ENCODE measurements around the gene PLPP6.

- TF ChIP-seq, protein P1, sequence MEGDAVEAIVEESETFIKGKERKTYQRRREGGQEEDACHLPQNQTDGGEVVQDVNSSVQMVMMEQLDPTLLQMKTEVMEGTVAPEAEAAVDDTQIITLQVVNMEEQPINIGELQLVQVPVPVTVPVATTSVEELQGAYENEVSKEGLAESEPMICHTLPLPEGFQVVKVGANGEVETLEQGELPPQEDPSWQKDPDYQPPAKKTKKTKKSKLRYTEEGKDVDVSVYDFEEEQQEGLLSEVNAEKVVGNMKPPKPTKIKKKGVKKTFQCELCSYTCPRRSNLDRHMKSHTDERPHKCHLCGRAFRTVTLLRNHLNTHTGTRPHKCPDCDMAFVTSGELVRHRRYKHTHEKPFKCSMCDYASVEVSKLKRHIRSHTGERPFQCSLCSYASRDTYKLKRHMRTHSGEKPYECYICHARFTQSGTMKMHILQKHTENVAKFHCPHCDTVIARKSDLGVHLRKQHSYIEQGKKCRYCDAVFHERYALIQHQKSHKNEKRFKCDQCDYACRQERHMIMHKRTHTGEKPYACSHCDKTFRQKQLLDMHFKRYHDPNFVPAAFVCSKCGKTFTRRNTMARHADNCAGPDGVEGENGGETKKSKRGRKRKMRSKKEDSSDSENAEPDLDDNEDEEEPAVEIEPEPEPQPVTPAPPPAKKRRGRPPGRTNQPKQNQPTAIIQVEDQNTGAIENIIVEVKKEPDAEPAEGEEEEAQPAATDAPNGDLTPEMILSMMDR (IDR thresholded peaks at IDR 0.05; ENCODE audit: insufficient read depth, low read depth, low read length), result no peak
- TF ChIP-seq EZH2 (IDR thresholded peaks at IDR 0.05; ENCODE audit: insufficient read depth, low read length), result no peak
Observed at GRCh38 chr9:4700091-4700490, 38.0 kb downstream of the PLPP6 start.
